ENCODE data around the gene NWD2. TPM values are rescaled to one million over a fixed set of nuclear protein-coding genes. Genes with fewer than 3 reads are reported as not detected.

The NWD2 gene
- total RNA-seq, 2 donors from 2014 or later: 0.23 TPM; not detected in 1

DNA sequence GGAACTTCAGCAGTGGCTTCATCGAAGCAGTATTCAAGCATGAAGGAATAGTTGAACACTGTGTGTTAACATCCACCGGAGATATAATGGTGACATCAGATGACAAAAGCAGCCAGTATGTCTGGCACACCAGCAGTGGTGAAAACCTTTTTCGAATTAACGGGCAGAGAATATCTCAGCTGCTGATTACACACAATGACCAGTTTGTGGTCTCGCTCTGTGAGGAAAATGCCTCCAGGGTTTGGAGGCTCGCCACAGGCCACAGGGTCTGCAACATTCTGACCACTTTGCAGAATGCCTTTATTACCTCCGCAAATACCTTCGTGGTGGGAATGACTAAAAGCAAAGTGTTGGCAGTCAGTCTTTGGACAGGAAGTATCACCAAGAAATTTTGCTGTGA, 201.5 kb downstream of the NWD2 start:
- intact Hi-C loops (cut with DNase I): no loop called here
- Histone ChIP-seq H3K27ac (no peak overlapping the region), H3K9me3 (no peaks in the 10 kb centered on the region), H3K4me3 (no peak overlapping the region), H3K4me1 (replicated peaks) (no peaks in the 10 kb centered on the region), H3K27me3 (replicated peaks; ENCODE audit: insufficient read depth) (no peaks in the 10 kb centered on the region), H3K36me3 (no peaks in the 10 kb centered on the region)
- no peak for DNase-seq (ENCODE audit: low spot score)
- 81% methylated on average over 8 of the region's 8 CpGs for WGBS
- no peak for TF ChIP-seq POLR2A (IDR thresholded peaks at IDR 0.05)
- TF ChIP-seq, protein P1, sequence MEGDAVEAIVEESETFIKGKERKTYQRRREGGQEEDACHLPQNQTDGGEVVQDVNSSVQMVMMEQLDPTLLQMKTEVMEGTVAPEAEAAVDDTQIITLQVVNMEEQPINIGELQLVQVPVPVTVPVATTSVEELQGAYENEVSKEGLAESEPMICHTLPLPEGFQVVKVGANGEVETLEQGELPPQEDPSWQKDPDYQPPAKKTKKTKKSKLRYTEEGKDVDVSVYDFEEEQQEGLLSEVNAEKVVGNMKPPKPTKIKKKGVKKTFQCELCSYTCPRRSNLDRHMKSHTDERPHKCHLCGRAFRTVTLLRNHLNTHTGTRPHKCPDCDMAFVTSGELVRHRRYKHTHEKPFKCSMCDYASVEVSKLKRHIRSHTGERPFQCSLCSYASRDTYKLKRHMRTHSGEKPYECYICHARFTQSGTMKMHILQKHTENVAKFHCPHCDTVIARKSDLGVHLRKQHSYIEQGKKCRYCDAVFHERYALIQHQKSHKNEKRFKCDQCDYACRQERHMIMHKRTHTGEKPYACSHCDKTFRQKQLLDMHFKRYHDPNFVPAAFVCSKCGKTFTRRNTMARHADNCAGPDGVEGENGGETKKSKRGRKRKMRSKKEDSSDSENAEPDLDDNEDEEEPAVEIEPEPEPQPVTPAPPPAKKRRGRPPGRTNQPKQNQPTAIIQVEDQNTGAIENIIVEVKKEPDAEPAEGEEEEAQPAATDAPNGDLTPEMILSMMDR (IDR thresholded peaks at IDR 0.05): no peak
- TF ChIP-seq POLR2AphosphoS5 (IDR thresholded peaks at IDR 0.05): no peak

DNA sequence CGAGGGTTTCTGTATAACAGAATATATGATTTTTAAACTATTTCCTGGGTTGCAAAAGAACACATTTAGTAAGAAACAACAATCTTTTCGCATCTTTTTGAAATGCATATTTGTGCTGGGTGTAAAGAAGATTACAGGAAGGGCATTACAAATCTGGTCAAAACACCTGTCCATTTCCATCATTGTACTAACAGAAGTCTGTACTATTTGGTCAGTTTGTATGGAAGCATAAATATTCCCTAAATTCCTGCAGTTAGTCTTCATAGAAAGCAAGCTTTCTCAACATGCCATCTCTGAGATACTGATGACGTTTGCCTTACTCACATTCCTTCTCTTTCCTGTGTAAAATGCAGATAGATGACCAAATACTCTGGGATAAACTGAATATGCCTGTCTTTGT, 203.3 kb downstream of the NWD2 start:
- H3K9me3 ChIP-seq: no peaks in the 10 kb centered on the region
- no peak for DNase-seq (ENCODE audit: low spot score)
- no peaks in the 10 kb centered on the region for H3K36me3 ChIP-seq
- no peak for TF ChIP-seq POLR2A (IDR thresholded peaks at IDR 0.05)
- no peak for TF ChIP-seq POLR2AphosphoS5 (IDR thresholded peaks at IDR 0.05)
- TF ChIP-seq, protein P1 (IDR thresholded peaks at IDR 0.05): no peak
- no peak overlapping the region for H3K4me3 ChIP-seq
- WGBS: 81% methylated on average over 3 of the region's 3 CpGs
- no peak overlapping the region for H3K27ac ChIP-seq
- no peaks in the 10 kb centered on the region for H3K27me3 ChIP-seq (replicated peaks; ENCODE audit: insufficient read depth)
- no peaks in the 10 kb centered on the region for H3K4me1 ChIP-seq (replicated peaks)
- intact Hi-C loops (cut with DNase I): no loop called here

DNA sequence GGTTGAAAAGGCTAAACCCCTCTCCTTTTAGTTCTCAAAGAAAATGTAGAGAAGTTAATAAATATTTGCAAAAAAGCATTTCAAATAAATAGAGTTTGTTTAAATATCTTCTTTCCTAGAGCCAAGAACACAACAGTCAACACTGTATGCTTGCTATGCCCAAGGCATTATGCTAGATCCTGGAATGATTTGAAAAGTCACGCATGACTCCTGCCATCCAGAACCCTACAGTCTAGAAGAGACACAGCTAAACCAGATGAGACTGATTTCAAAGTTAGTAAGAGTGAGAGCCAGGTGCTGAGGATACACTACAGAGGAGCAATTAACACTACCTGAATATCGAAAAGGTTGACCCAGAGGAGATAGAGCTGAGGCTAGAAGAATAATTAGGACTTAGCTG, 205.8 kb downstream of the NWD2 start:
- TF ChIP-seq POLR2A (IDR thresholded peaks at IDR 0.05) (no peak), POLR2AphosphoS5 (IDR thresholded peaks at IDR 0.05) (no peak)
- TF ChIP-seq, protein P1 (IDR thresholded peaks at IDR 0.05): no peak
- Histone ChIP-seq H3K27ac (no peak overlapping the region), H3K4me1 (replicated peaks) (no peaks in the 10 kb centered on the region), H3K9me3 (no peaks in the 10 kb centered on the region), H3K27me3 (replicated peaks; ENCODE audit: insufficient read depth) (no peaks in the 10 kb centered on the region), H3K4me3 (no peak overlapping the region), H3K36me3 (no peaks in the 10 kb centered on the region)
- intact Hi-C loops (cut with DNase I): no loop called here
- no peak for DNase-seq (ENCODE audit: low spot score)
- 86% methylated on average over 2 of the region's 2 CpGs for WGBS

DNA sequence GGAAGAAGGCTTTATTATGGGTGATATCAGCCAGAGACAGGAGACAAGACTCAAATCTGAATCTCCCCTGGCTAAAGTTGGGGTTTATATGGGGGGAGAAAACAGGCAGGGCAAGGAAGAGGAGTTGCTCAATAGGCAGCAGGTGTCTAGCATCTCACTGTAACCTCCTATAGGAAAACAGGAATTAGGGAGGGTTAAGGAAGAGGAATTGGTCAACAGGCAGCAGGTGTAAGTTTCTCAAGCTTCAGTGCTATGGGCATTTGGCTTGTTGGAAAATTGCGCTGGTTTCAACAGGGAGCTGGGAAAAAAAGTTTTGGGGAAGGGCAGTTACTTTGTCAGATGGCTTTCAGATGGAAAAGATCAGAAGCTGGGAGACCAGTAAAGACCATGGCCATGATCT, 206.4 kb downstream of the NWD2 start:
- Histone ChIP-seq H3K4me1 (replicated peaks) (no peaks in the 10 kb centered on the region), H3K36me3 (no peaks in the 10 kb centered on the region), H3K27me3 (replicated peaks; ENCODE audit: insufficient read depth) (no peaks in the 10 kb centered on the region), H3K9me3 (no peaks in the 10 kb centered on the region), H3K27ac (no peak overlapping the region), H3K4me3 (no peak overlapping the region)
- no peak for DNase-seq (ENCODE audit: low spot score)
- TF ChIP-seq POLR2A (IDR thresholded peaks at IDR 0.05) (no peak), POLR2AphosphoS5 (IDR thresholded peaks at IDR 0.05) (no peak)
- TF ChIP-seq, protein P1 (IDR thresholded peaks at IDR 0.05): no peak
- 91% methylated on average over 1 of the region's 1 CpG for WGBS
- intact Hi-C loops (cut with DNase I): no loop called here

DNA sequence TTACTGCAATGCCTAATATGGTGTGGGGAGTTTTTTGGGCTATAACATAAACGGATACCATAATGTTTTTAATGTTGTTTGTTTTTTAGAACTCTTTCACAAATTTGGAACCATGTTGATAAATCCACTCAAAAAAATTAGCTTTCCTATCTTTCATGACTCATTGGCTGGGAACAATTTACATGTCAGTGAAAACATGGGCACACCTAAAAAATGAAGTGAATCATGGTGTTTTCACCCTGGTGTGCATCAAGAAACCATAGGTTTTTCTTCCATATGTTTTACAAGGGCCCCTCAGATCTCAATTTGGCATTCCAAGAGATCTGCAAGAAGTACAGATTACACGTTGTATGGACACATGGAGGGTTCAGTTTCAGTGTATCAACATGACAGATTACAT, 207.1 kb downstream of the NWD2 start:
- TF ChIP-seq POLR2A (IDR thresholded peaks at IDR 0.05) (no peak), POLR2AphosphoS5 (IDR thresholded peaks at IDR 0.05) (no peak)
- TF ChIP-seq, protein P1 (IDR thresholded peaks at IDR 0.05): no peak
- no peaks in the 10 kb centered on the region for H3K36me3 ChIP-seq
- intact Hi-C loops (cut with DNase I): no loop called here
- H3K27me3 ChIP-seq (replicated peaks; ENCODE audit: insufficient read depth): no peaks in the 10 kb centered on the region
- no peak for DNase-seq (ENCODE audit: low spot score)
- H3K4me1 ChIP-seq (replicated peaks): no peaks in the 10 kb centered on the region
- H3K27ac ChIP-seq: no peak overlapping the region
- 66% methylated on average over 2 of the region's 2 CpGs for WGBS
- H3K9me3 ChIP-seq: no peaks in the 10 kb centered on the region
- no peak overlapping the region for H3K4me3 ChIP-seq

Measured in prostate gland (tissue), 2 donors.